ENCODE results near the gene UBTD1. TPM values are rescaled to one million over a fixed set of nuclear protein-coding genes. Genes with fewer than 3 reads are reported as not detected.
A peak's percentile ranks its signal among the peaks of the same experiment; 100 is the strongest.

UBTD1 gene
- total and polyA plus RNA-seq, 10 donors = 4.5 to 17.6 (median 11.8) TPM

DNA sequence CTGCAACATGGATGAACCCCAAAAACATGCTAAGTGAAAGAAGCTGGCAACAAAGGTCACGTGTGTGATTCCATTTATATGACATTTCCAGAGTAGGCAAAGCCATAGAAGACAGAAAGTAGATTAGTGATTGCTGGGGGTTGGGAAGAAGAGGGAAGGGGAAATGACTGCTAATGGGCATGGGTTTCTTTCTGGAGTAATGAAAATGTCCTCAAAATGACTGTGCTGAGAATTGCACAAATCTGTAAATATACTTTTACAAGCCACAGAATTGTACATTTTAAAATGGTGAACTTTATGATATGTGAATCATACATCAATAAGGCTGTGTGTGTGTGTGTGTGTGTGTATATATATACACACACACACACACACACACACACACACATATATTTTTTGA, 16.3 kb upstream of the UBTD1 start:
- H3K36me3 ChIP-seq = peaks cover 2 to 88% (median 47%) of the 10 kb centered on the region in 6 donors
- WGBS, 5 donors = 94 to 100% (median 97%) methylated on average over 1 of the region's 1 CpG

DNA sequence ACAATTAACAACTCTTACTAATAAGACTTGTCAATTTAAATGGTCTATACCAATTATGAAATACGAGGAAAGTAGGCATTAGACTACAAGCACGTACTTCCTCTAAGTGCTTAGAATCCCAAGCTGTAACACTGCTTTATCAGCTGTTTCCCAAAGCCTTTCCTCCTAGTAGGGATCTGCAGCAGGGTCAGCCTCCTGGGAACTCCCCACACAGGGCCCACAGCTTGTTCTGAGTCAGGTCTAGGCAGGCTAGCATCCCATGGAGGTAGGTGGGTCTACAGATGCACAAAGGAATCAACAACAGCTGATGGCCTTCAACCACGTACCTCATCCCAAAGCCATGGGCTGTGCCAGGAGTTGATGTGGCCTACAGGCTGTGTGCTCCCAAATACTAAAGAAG, 15.2 kb upstream of the UBTD1 start:
- WGBS, 5 donors = 55 to 79% (median 62%) methylated on average over 3 of the region's 3 CpGs
- TF ChIP-seq, protein P1, sequence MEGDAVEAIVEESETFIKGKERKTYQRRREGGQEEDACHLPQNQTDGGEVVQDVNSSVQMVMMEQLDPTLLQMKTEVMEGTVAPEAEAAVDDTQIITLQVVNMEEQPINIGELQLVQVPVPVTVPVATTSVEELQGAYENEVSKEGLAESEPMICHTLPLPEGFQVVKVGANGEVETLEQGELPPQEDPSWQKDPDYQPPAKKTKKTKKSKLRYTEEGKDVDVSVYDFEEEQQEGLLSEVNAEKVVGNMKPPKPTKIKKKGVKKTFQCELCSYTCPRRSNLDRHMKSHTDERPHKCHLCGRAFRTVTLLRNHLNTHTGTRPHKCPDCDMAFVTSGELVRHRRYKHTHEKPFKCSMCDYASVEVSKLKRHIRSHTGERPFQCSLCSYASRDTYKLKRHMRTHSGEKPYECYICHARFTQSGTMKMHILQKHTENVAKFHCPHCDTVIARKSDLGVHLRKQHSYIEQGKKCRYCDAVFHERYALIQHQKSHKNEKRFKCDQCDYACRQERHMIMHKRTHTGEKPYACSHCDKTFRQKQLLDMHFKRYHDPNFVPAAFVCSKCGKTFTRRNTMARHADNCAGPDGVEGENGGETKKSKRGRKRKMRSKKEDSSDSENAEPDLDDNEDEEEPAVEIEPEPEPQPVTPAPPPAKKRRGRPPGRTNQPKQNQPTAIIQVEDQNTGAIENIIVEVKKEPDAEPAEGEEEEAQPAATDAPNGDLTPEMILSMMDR (IDR thresholded peaks at IDR 0.05 in 8 of 11, conservative IDR thresholded peaks at IDR 0.05 in 3 of 11) = no peak
- no peak for TF ChIP-seq POLR2A (IDR thresholded peaks at IDR 0.05)
- TF ChIP-seq POLR2AphosphoS5 (IDR thresholded peaks at IDR 0.05) = no peak
- H3K27me3 ChIP-seq (replicated peaks in 1 of 7) = no peaks in the 10 kb centered on the region
- H3K36me3 ChIP-seq = peaks cover 0 to 81% (median 40%) of the 10 kb centered on the region in 6 donors
- H3K4me3 ChIP-seq = no peak overlapping the region
- peak overlapping the region in 3 of 8 donors; percentile 18 to 37 (median 23) for H3K27ac ChIP-seq
- H3K4me1 ChIP-seq = peaks cover 0 to 22% (median 6%) of the 10 kb centered on the region in 6 donors
- H3K9me3 ChIP-seq = no peaks in the 10 kb centered on the region
- intact Hi-C loops (cut with DNase I; ENCODE audit: low total_unique reads) = no loop called here
- no peak for DNase-seq

More for the DNA sequence above, 16.3 kb upstream of the UBTD1 start:
- H3K4me3 ChIP-seq = no peak overlapping the region
- intact Hi-C loops (cut with DNase I; ENCODE audit: low total_unique reads) = no loop called here
- no peaks in the 10 kb centered on the region for H3K9me3 ChIP-seq
- H3K27ac ChIP-seq = no peak overlapping the region
- H3K4me1 ChIP-seq = peaks cover 0 to 19% (median 2%) of the 10 kb centered on the region in 6 donors
- no peak for TF ChIP-seq POLR2AphosphoS5 (IDR thresholded peaks at IDR 0.05)
- no peak for TF ChIP-seq POLR2A (IDR thresholded peaks at IDR 0.05)
- TF ChIP-seq, protein P1 (IDR thresholded peaks at IDR 0.05 in 8 of 11, conservative IDR thresholded peaks at IDR 0.05 in 3 of 11) = no peak
- H3K27me3 ChIP-seq (replicated peaks in 1 of 7) = no peaks in the 10 kb centered on the region
- no peak for DNase-seq

DNA sequence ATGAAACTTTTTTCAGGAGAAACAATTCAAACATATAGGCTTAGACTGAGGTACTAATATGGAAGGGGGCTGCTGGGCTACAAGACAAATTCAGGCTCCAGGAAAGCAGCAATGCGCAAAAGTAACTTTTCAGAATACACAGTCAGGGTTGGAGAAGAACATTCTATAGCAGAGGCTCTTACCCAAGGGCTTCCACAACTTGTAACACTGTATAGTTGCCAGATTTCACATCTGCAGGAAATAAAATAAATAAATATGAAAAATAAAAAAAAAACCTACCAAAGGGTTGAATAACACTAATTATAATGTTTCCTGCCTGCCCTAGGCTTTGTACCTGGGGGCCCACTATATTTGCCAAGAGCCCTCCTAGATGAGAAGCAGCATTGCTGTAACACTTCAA, 14.8 kb upstream of the UBTD1 start:
- peak overlapping the region in 3 of 8 donors; percentile 18 to 37 (median 23) for H3K27ac ChIP-seq
- peaks cover 0 to 26% (median 8%) of the 10 kb centered on the region in 6 donors for H3K4me1 ChIP-seq
- H3K27me3 ChIP-seq (replicated peaks in 1 of 7) = no peaks in the 10 kb centered on the region
- WGBS, 5 donors = 96 to 100% (median 98%) methylated on average over 1 of the region's 1 CpG
- H3K4me3 ChIP-seq = no peak overlapping the region
- DNase-seq = no peak
- H3K9me3 ChIP-seq = no peaks in the 10 kb centered on the region
- TF ChIP-seq, protein P1 (IDR thresholded peaks at IDR 0.05 in 8 of 11, conservative IDR thresholded peaks at IDR 0.05 in 3 of 11) = no peak
- no peak for TF ChIP-seq POLR2A (IDR thresholded peaks at IDR 0.05)
- TF ChIP-seq POLR2AphosphoS5 (IDR thresholded peaks at IDR 0.05) = no peak
- intact Hi-C loops (cut with DNase I; ENCODE audit: low total_unique reads) = no loop called here
- peaks cover 0 to 76% (median 36%) of the 10 kb centered on the region in 6 donors for H3K36me3 ChIP-seq

DNA sequence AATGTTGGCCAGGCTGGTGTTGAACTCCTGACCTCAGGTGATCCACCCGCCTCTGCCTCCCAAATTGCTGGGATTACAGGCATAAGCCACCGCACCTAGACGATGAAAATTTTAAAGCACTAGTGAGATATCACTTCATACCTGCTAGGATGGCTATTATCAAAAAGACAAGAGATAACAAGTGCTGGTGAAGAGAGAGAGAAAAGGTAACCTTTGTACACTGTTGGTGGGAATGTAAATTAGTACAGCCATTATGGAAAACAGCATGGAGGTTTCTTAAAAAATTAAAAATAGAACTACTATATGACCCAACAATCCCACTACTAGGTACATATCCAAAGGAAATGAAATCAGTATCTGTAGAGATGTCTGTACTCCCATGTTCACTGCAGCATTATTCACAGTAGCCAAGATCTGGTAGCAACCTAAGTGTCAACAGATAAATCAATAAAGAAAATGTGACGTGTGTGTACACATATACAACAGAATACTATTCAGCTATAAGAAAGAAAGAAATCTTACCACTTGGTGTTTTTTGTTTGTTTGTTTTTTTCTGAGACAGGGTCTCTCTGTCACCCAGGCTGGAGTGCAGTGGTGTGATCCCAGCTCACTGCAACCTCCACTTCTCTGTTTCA, 13.0 kb upstream of the UBTD1 start:
- intact Hi-C loops (cut with DNase I; ENCODE audit: low total_unique reads) = no loop called here
- TF ChIP-seq, protein P1 (IDR thresholded peaks at IDR 0.05 in 8 of 11, conservative IDR thresholded peaks at IDR 0.05 in 3 of 11) = no peak
- no peak for TF ChIP-seq POLR2AphosphoS5 (IDR thresholded peaks at IDR 0.05)
- no peak for TF ChIP-seq POLR2A (IDR thresholded peaks at IDR 0.05)
- H3K4me3 ChIP-seq = no peak overlapping the region
- no peaks in the 10 kb centered on the region for H3K9me3 ChIP-seq
- H3K27ac ChIP-seq = no peak overlapping the region
- H3K27me3 ChIP-seq (replicated peaks in 1 of 7) = no peaks in the 10 kb centered on the region
- DNase-seq = no peak
- 92 to 98% (median 94%) methylated on average over 4 of the region's 4 CpGs for WGBS, 5 donors
- H3K36me3 ChIP-seq = peaks cover 0 to 58% (median 18%) of the 10 kb centered on the region in 6 donors
- peaks cover 0 to 43% (median 18%) of the 10 kb centered on the region in 6 donors for H3K4me1 ChIP-seq

Data from spleen (tissue), 11 donors.